ENCODE results near the gene MIAT. TPM values are rescaled to one million over a fixed set of nuclear protein-coding genes. Genes with fewer than 3 reads are reported as not detected.
"Not testable (repeated sequence)": the region's sequence is repeated elsewhere in the genome, so short reads cannot be mapped to it uniquely, and the experiment has no call there.

The MIAT gene
- total and polyA plus RNA-seq, 9 of the 15 experiments (the other 6 are each of a cell fraction or from before 2014, with no cell fraction given) = 0.03 to 0.93 (median 0.34) TPM

DNA sequence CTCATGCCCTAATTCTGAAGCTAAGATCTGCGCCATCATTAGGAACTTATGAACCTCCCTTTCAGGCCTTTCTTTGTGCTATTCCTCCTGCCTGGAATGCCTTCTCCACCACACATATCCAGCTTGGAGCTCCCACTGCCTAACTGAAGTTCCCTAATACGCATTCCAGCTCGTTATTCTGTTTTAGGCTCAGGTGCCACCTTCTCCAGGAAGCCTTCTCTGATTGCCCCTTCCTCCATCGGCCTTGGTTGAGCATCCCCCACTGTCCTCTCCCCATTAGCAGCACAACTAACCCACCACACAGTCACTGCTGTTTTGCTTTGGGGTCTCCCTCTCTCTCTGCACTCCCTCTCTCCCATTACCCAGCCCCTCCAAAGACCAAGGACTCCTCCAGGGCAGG lies 44.7 kb upstream of the MIAT start (continued):
- TF ChIP-seq, protein P1, sequence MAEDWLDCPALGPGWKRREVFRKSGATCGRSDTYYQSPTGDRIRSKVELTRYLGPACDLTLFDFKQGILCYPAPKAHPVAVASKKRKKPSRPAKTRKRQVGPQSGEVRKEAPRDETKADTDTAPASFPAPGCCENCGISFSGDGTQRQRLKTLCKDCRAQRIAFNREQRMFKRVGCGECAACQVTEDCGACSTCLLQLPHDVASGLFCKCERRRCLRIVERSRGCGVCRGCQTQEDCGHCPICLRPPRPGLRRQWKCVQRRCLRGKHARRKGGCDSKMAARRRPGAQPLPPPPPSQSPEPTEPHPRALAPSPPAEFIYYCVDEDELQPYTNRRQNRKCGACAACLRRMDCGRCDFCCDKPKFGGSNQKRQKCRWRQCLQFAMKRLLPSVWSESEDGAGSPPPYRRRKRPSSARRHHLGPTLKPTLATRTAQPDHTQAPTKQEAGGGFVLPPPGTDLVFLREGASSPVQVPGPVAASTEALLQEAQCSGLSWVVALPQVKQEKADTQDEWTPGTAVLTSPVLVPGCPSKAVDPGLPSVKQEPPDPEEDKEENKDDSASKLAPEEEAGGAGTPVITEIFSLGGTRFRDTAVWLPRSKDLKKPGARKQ (CRISPR knock-in tag; IDR thresholded peaks at IDR 0.05) = no peak
- TF ChIP-seq SAFB (IDR thresholded peaks at IDR 0.05; ENCODE audit: borderline replicate concordance, low read depth, low read length) (no peak), ZNF436 (CRISPR knock-in tag; IDR thresholded peaks at IDR 0.05) (0 out of 2 replicates have a peak, but pooled peaks have one; percentile 47), ZNF3 (CRISPR knock-in tag; IDR thresholded peaks at IDR 0.05) (no peak), PTRF (tag; IDR thresholded peaks at IDR 0.05) (no peak), LARP7 (IDR thresholded peaks at IDR 0.05) (no peak)
- TF ChIP-seq, protein P2, sequence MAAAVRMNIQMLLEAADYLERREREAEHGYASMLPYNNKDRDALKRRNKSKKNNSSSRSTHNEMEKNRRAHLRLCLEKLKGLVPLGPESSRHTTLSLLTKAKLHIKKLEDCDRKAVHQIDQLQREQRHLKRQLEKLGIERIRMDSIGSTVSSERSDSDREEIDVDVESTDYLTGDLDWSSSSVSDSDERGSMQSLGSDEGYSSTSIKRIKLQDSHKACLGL (CRISPR knock-in tag; IDR thresholded peaks at IDR 0.05; ENCODE audit: borderline replicate concordance, poor library complexity, severe bottlenecking) = no peak

DNA sequence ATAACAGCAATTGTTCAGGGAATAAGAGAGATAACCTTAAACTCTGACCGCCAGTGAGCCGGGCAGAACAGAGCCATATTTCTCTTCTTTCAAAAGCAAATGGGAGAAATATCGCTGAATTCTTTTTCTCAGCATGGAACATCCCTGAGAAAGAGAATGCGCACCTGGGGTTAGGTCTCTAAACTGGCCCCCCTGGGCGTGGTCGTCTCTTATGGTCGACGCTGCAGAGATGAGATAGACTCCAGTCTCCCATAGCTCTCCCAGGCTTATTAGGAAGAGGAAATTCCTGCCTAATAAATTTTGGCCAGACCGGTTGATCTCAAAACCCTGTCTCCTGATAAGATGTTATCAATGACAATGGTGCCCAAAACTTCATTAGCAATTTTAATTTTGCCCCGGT lies 43.6 kb upstream of the MIAT start:
- H3K27me3 ChIP-seq (ENCODE audit: control insufficient read depth in 2 of 2, insufficient read depth in 2 of 2, low read length in 2 of 2); H3K4me3 ChIP-seq; H4K20me1 ChIP-seq (replicated peaks; ENCODE audit: control insufficient read depth, insufficient read depth, low read length); H2AFZ ChIP-seq (ENCODE audit: low read depth, low read length); ATAC-seq; POLR2A ChIA-PET; H3K9ac ChIP-seq (ENCODE audit: insufficient read depth in 1 of 2, low read depth in 2 of 2, low read length in 2 of 2); H3K36me3 ChIP-seq (ENCODE audit: control insufficient read depth, insufficient read depth, low read length); H3K9me3 ChIP-seq (replicated peaks; ENCODE audit: control insufficient read depth, insufficient read depth, low read depth, low read length); CTCF ChIA-PET (ENCODE audit: low intra/inter-chr PET ratio); FAIRE-seq; intact Hi-C loops (cut with micrococcal nuclease); H3K4me2 ChIP-seq (ENCODE audit: insufficient read depth, low read length); in situ Hi-C loops (cut with MboI); H3K9me1 ChIP-seq (ENCODE audit: control insufficient read depth, insufficient read depth, low read length); H3K79me2 ChIP-seq (ENCODE audit: control insufficient read depth, insufficient read depth, low read length); H3K27ac ChIP-seq (ENCODE audit: extremely low read depth, low read depth, low read length); DNase-seq (ENCODE audit: extremely low read depth in 1 of 4, low spot score in 3 of 4); BruUV-seq (replicated peaks): not testable (repeated sequence)
- WGBS (ENCODE audit: insufficient coverage, low coverage, missing lambda C conversion rate) = 13% methylated on average over 9 of the region's 10 CpGs
- H3K4me1 ChIP-seq (replicated peaks in 1 of 2; ENCODE audit: control insufficient read depth in 2 of 2, insufficient read depth in 2 of 2, low read length in 2 of 2) = peaks cover 26 to 35% of the 10 kb centered on the region in 2 experiments
